Activated B cell treated with CpG ODN at 0.5 μM for 24 hours (primary cell): ENCODE measurements around the gene PTPRT. TPM values are rescaled to one million over a fixed set of nuclear protein-coding genes. Genes with fewer than 3 reads are reported as not detected.

Experiments used
- ATAC-seq: fragments of 200-7000 bp; cut with Tn5 transposase; one replicate; pipeline ENCODE4 v1.10.0; 2021; ENCODE audit warnings: low read depth, mild to moderate bottlenecking, moderate library complexity
- CTCF ChIA-PET: fragments of 350-600 bp; sonication (Branson Sonifier 250); formaldehyde crosslinking; loops from one replicate; lab custom pipeline; 2021; ENCODE audit warnings: antibody characterized with exemption; lab: Charles Lee
- POLR2A ChIA-PET: fragments of 350-600 bp; sonication (Branson Sonifier 250); formaldehyde crosslinking; loops from one replicate; lab custom pipeline; 2021; ENCODE audit warnings: antibody characterized with exemption; lab: Charles Lee
- DNase-seq: peaks from one replicate; pipeline ENCODE4 v3.0.0; 2022
- H3K27ac Mint-ChIP-seq: one replicate; pipeline ENCODE4 v1.8.0; 2020; ENCODE audit warnings: mixed read lengths
- H3K27me3 Mint-ChIP-seq: one replicate; pipeline ENCODE4 v1.8.0; 2021; ENCODE audit warnings: mixed read lengths
- H3K36me3 Mint-ChIP-seq: one replicate; pipeline ENCODE4 v1.8.0; 2021; ENCODE audit warnings: low read depth, mixed read lengths
- H3K4me1 Mint-ChIP-seq: one replicate; pipeline ENCODE4 v1.8.0; 2021; ENCODE audit warnings: mixed read lengths
- H3K4me3 Mint-ChIP-seq: one replicate; pipeline ENCODE4 v1.8.0; 2020; ENCODE audit warnings: mild to moderate bottlenecking, mixed read lengths
- H3K9me3 Mint-ChIP-seq: one replicate; pipeline ENCODE4 v1.8.0; 2020; ENCODE audit warnings: mixed read lengths
- CTCF ChIP-seq: fragments of 200-600 bp; IDR thresholded peaks from one replicate; pipeline ENCODE4 v1.8.0; 2022; ENCODE audit warnings: antibody characterized with exemption, mild to moderate bottlenecking
- intact Hi-C: fragments of 100-400 bp; cut with micrococcal nuclease; formaldehyde crosslinking; loops from one replicate; pipeline ENCODE4 v1.15.1; 2024
- total RNA-seq: library from RNA; stranded (reverse); gene quantifications from 2 replicates; pipeline ENCODE4 v1.2.3, GENCODE V29; 2022

The PTPRT gene
- total RNA-seq, 1 donor from 2014 or later: not detected

- Mint-ChIP-seq H3K4me1 (no peaks in the 10 kb centered on the region), H3K27me3 (no peaks in the 10 kb centered on the region), H3K9me3 (no peaks in the 10 kb centered on the region), H3K4me3 (no peak overlapping the region), H3K27ac (no peak overlapping the region), H3K36me3 (no peaks in the 10 kb centered on the region)
- ChIA-PET POLR2A (no interaction called here), CTCF (no interaction called here)
- DNase-seq (no peak), ATAC-seq (no peak)
- no peak for TF ChIP-seq CTCF
- intact Hi-C loops: no loop called here
Measured at GRCh38 chr20:43066125-43066524, 123.6 kb downstream of the PTPRT start.

- POLR2A ChIA-PET: no interaction called here
- no peaks in the 10 kb centered on the region for H3K27me3 Mint-ChIP-seq
- ATAC-seq (no peak), DNase-seq (no peak)
- no peak overlapping the region for H3K27ac Mint-ChIP-seq
- no peaks in the 10 kb centered on the region for H3K36me3 Mint-ChIP-seq
- CTCF ChIA-PET: no interaction called here
- no peaks in the 10 kb centered on the region for H3K9me3 Mint-ChIP-seq
- no peaks in the 10 kb centered on the region for H3K4me1 Mint-ChIP-seq
- TF ChIP-seq CTCF: no peak
- H3K4me3 Mint-ChIP-seq: no peak overlapping the region
- intact Hi-C loops: no loop called here
Measured at GRCh38 chr20:43065299-43065698, 124.4 kb downstream of the PTPRT start.

- intact Hi-C loops: no loop called here
- Mint-ChIP-seq H3K36me3 (no peaks in the 10 kb centered on the region), H3K27me3 (no peaks in the 10 kb centered on the region), H3K27ac (no peak overlapping the region), H3K9me3 (no peaks in the 10 kb centered on the region), H3K4me1 (no peaks in the 10 kb centered on the region), H3K4me3 (no peak overlapping the region)
- CTCF ChIA-PET: no interaction called here
- ATAC-seq (no peak), DNase-seq (no peak)
- TF ChIP-seq CTCF: no peak
- POLR2A ChIA-PET: no interaction called here
Measured at GRCh38 chr20:43058077-43058476, 131.6 kb downstream of the PTPRT start.

- TF ChIP-seq CTCF: no peak
- Mint-ChIP-seq H3K4me3 (no peak overlapping the region), H3K36me3 (no peaks in the 10 kb centered on the region), H3K27ac (no peak overlapping the region), H3K4me1 (no peaks in the 10 kb centered on the region), H3K9me3 (no peaks in the 10 kb centered on the region), H3K27me3 (no peaks in the 10 kb centered on the region)
- ATAC-seq: no peak
- CTCF ChIA-PET: no interaction called here
- intact Hi-C loops: no loop called here
- DNase-seq: no peak
- POLR2A ChIA-PET: no interaction called here
Measured at GRCh38 chr20:43057317-43057716, 132.4 kb downstream of the PTPRT start.

GRCh38 chr20:43055181-43055884 is 134.4 kb downstream of the PTPRT start:
- CTCF ChIA-PET: no interaction called here
- no peaks in the 10 kb centered on the region for H3K4me1 Mint-ChIP-seq
- no peak overlapping the region for H3K27ac Mint-ChIP-seq
- ATAC-seq (no peak), DNase-seq (no peak)
- no peak for TF ChIP-seq CTCF
- intact Hi-C loops: no loop called here
- H3K4me3 Mint-ChIP-seq: no peak overlapping the region
- POLR2A ChIA-PET: no interaction called here
- no peaks in the 10 kb centered on the region for H3K27me3 Mint-ChIP-seq
- H3K36me3 Mint-ChIP-seq: no peaks in the 10 kb centered on the region
- no peaks in the 10 kb centered on the region for H3K9me3 Mint-ChIP-seq
